HEK293 (cell line): ENCODE results near the gene PLEKHF1.

Experiments used
- YY1 ChIP-seq: fragments of 450-650 bp; formaldehyde crosslinking; IDR thresholded peaks from 2 replicates; pipeline ENCODE4 v1.5.1; 2018; ENCODE audit warnings: missing biosample characterization, missing genetic modification characterization
- TF ChIP-seq, protein P1 (sequence below): fragments of 450-650 bp; formaldehyde crosslinking; IDR thresholded peaks from 2 replicates; pipeline ENCODE4 v1.5.1; 2016; ENCODE audit warnings: missing biosample characterization, missing genetic modification characterization
- TF ChIP-seq, protein P2 (sequence below): fragments of 450-650 bp; formaldehyde crosslinking; conservative IDR thresholded peaks from 2 replicates; pipeline ENCODE4 v1.5.1; 2016; ENCODE audit warnings: low read depth, missing biosample characterization, missing genetic modification characterization

DNA sequence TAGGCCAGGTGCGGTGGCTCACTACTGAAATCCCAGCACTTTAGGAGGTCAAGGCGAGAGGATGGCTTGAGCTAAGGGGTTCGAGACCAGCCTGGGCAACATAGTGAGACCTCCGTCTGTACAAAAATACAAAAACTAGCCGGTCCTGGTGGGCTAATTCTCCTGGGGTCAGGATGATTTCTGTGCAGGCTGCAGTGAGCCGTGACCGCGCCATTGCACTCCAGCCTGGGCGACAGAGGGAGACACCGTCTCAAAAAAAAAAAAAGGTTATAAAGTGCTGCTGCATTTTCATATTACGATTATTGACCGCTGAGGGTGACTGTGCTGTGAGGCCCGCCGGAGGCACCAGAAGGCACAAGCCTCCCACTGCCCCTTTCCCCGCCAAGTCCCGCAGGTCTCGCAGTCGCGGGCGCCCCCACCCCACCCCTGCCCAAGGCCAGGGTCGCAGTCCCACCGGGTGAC is 477 bp upstream of the PLEKHF1 start:
- TF ChIP-seq, protein P1, sequence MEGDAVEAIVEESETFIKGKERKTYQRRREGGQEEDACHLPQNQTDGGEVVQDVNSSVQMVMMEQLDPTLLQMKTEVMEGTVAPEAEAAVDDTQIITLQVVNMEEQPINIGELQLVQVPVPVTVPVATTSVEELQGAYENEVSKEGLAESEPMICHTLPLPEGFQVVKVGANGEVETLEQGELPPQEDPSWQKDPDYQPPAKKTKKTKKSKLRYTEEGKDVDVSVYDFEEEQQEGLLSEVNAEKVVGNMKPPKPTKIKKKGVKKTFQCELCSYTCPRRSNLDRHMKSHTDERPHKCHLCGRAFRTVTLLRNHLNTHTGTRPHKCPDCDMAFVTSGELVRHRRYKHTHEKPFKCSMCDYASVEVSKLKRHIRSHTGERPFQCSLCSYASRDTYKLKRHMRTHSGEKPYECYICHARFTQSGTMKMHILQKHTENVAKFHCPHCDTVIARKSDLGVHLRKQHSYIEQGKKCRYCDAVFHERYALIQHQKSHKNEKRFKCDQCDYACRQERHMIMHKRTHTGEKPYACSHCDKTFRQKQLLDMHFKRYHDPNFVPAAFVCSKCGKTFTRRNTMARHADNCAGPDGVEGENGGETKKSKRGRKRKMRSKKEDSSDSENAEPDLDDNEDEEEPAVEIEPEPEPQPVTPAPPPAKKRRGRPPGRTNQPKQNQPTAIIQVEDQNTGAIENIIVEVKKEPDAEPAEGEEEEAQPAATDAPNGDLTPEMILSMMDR, result peak; percentile 60; the same call in 1 of the 2 replicates
- TF ChIP-seq, protein P2, sequence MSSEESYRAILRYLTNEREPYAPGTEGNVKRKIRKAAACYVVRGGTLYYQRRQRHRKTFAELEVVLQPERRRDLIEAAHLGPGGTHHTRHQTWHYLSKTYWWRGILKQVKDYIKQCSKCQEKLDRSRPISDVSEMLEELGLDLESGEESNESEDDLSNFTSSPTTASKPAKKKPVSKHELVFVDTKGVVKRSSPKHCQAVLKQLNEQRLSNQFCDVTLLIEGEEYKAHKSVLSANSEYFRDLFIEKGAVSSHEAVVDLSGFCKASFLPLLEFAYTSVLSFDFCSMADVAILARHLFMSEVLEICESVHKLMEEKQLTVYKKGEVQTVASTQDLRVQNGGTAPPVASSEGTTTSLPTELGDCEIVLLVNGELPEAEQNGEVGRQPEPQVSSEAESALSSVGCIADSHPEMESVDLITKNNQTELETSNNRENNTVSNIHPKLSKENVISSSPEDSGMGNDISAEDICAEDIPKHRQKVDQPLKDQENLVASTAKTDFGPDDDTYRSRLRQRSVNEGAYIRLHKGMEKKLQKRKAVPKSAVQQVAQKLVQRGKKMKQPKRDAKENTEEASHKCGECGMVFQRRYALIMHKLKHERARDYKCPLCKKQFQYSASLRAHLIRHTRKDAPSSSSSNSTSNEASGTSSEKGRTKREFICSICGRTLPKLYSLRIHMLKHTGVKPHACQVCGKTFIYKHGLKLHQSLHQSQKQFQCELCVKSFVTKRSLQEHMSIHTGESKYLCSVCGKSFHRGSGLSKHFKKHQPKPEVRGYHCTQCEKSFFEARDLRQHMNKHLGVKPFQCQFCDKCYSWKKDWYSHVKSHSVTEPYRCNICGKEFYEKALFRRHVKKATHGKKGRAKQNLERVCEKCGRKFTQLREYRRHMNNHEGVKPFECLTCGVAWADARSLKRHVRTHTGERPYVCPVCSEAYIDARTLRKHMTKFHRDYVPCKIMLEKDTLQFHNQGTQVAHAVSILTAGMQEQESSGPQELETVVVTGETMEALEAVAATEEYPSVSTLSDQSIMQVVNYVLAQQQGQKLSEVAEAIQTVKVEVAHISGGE (tag by site-specific recombination), result no peak
- no peak for TF ChIP-seq YY1 (tag by site-specific recombination)
